Peyer's patch (tissue), 4 donors: Measurements from ENCODE around the gene ACAP2.

ENCODE experiments used
- CTCF ChIP-seq, 6 experiments: fragments of 450-650 bp in 4 of 6; fragments of 200-600 bp in 2 of 6; sonication (generic) in 1 of 6; IDR thresholded peaks; one replicate each; pipeline ENCODE4 v1.5.1; 2017 to 2019; ENCODE audit warnings: antibody characterized with exemption in 6 of 6, mild to moderate bottlenecking in 3 of 6, moderate library complexity in 1 of 6
- POLR2A ChIP-seq, 2 donors: fragments of 450-650 bp; IDR thresholded peaks; one replicate each; pipeline ENCODE4 v1.5.1; 2017; ENCODE audit warnings: antibody characterized with exemption in 2 of 2, mild to moderate bottlenecking in 2 of 2, moderate library complexity in 2 of 2

- TF ChIP-seq POLR2A (IDR thresholded peaks at IDR 0.05) = no peak
- peak in 2 of 6 experiments; percentile 3 to 5 for TF ChIP-seq CTCF (IDR thresholded peaks at IDR 0.05)
Measured at GRCh38 chr3:195250473-195251251, 192.2 kb downstream of the ACAP2 start.
